GM23248 (cell line): Measurements from ENCODE around the gene ZNF488. TPM values are rescaled to one million over a fixed set of nuclear protein-coding genes. Genes with fewer than 3 reads are reported as not detected.
A peak's percentile ranks its signal among the peaks of the same experiment; 100 is the strongest.

Source experiments
- DNase-seq: peaks from one replicate; pipeline ENCODE4 v3.0.0-alpha.2; 2015
- H2AFZ ChIP-seq: fragments of 200-600 bp; sonication (generic); 2 replicates; pipeline ENCODE4 v1.6.1; 2016; ENCODE audit warnings: antibody characterized with exemption
- H3F3A ChIP-seq: fragments of 200-600 bp; sonication (generic); 2 replicates; pipeline ENCODE4 v1.6.1; 2016; ENCODE audit warnings: mild to moderate bottlenecking, antibody characterized with exemption, mixed run types; ENCODE audit not compliant: insufficient read depth
- H3K27ac ChIP-seq: fragments of 200-600 bp; sonication (generic); 2 replicates; pipeline ENCODE4 v1.5.1; 2016; ENCODE audit warnings: mild to moderate bottlenecking
- H3K27me3 ChIP-seq: fragments of 200-600 bp; sonication (generic); replicated peaks from 2 replicates; pipeline ENCODE4 v1.6.1; 2016; ENCODE audit warnings: mild to moderate bottlenecking; ENCODE audit not compliant: insufficient read depth
- H3K36me3 ChIP-seq: fragments of 200-600 bp; sonication (generic); 2 replicates; pipeline ENCODE4 v1.6.1; 2016; ENCODE audit warnings: low read depth, mild to moderate bottlenecking
- H3K4me1 ChIP-seq: fragments of 200-600 bp; sonication (generic); 2 replicates; pipeline ENCODE4 v1.6.1; 2016; ENCODE audit warnings: mild to moderate bottlenecking; ENCODE audit not compliant: insufficient read depth
- H3K4me2 ChIP-seq: fragments of 200-600 bp; sonication (generic); one replicate; pipeline ENCODE4 v1.6.1; 2016; ENCODE audit warnings: mild to moderate bottlenecking; ENCODE audit not compliant: unreplicated experiment
- H3K4me3 ChIP-seq: fragments of 200-600 bp; sonication (generic); 2 replicates; pipeline ENCODE4 v1.5.1; 2016; ENCODE audit warnings: mild to moderate bottlenecking
- H3K79me2 ChIP-seq: fragments of 200-600 bp; sonication (generic); 2 replicates; pipeline ENCODE4 v1.6.1; 2016; ENCODE audit warnings: mild to moderate bottlenecking; ENCODE audit not compliant: insufficient read depth
- H3K9ac ChIP-seq: fragments of 200-600 bp; sonication (generic); 2 replicates; pipeline ENCODE4 v1.6.1; 2016; ENCODE audit warnings: mild to moderate bottlenecking
- H3K9me2 ChIP-seq: fragments of 200-600 bp; sonication (generic); 2 replicates; pipeline ENCODE4 v1.6.1; 2016; ENCODE audit warnings: mixed run types, mild to moderate bottlenecking, moderate library complexity; ENCODE audit not compliant: insufficient read depth
- H3K9me3 ChIP-seq: fragments of 200-600 bp; sonication (generic); one replicate; pipeline ENCODE4 v1.6.1; 2017; ENCODE audit warnings: low read depth
- H4K20me1 ChIP-seq: fragments of 200-600 bp; sonication (generic); 2 replicates; pipeline ENCODE4 v1.6.0; 2016; ENCODE audit not compliant: insufficient read depth
- EZH2 ChIP-seq: fragments of 200-600 bp; sonication (generic); IDR thresholded peaks from 2 replicates; pipeline ENCODE4 v1.6.1; 2018; ENCODE audit warnings: antibody characterized with exemption, mild to moderate bottlenecking; ENCODE audit not compliant: insufficient read depth, poor library complexity, severe bottlenecking
- EZH2phosphoT487 ChIP-seq: fragments of 200-600 bp; sonication (generic); IDR thresholded peaks from 2 replicates; pipeline ENCODE4 v1.6.1; 2018; ENCODE audit warnings: antibody characterized with exemption, moderate library complexity, mild to moderate bottlenecking, low read depth; ENCODE audit not compliant: insufficient read depth
- WGBS, 2 experiments: methylation state at CpG; one replicate each; pipeline ENCODE4 v1.1.6; 2015 to 2017; ENCODE audit warnings: low lambda C conversion rate in 2 of 2, low coverage in 1 of 2; ENCODE audit errors: missing lambda C conversion rate in 2 of 2; 5-methylcytosine and 5-hydroxymethylcytosine counted together
- in situ Hi-C: fragments of 300-500 bp; cut with MboI; formaldehyde crosslinking; loops from 2 replicates; pipeline ENCODE4 v1.15.0; 2020
- polyA plus RNA-seq: library from polyadenylated mRNA; unstranded; fragments of >200 nt; fragmentation: Nextera tagmentation; extraction: Ambion mirVana; gene quantifications from 2 replicates; pipeline ENCODE4 v1.2.1, GENCODE V29; 2016
- total RNA-seq: library from RNA; depleted of rRNA; stranded (reverse); fragments of >200 nt; shearing (Covaris generic); gene quantifications from 2 replicates; pipeline ENCODE4 v1.2.3, GENCODE V29; 2014

Gene ZNF488
- total and polyA plus RNA-seq, 2 experiments from 2014 or later, result 0.11 TPM; not detected in 1

DNA sequence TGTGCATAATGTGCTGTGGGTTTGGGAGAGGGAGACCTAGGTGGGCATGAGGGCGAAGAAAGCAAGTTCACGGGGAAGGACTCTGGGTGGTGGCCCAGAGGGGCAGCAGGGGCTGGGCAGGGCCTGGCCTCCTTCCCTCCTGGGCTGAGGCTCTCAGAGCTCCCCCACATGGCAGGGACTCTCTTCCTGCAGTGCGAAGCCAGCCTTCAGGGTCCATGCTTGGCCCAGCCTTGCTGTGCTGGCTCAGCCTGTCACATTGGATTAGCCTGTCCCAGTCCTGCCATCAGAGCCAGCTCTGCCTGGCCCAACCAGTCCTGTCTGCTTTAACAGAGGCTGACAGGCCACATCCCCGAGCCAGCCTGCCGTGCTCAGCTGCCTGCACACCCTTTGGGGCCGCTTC is 20.4 kb upstream of the ZNF488 start:
- 73% methylated on average over 6 of the region's 6 CpGs for WGBS, 2 experiments
- Histone ChIP-seq H3K4me1 (peaks cover 32% of the 10 kb centered on the region), H3F3A (no peaks in the 10 kb centered on the region), H3K27ac (no peak overlapping the region), H3K79me2 (no peaks in the 10 kb centered on the region), H3K36me3 (no peaks in the 10 kb centered on the region), H4K20me1 (no peaks in the 10 kb centered on the region), H3K9me2 (no peaks in the 10 kb centered on the region), H3K4me2 (no peak overlapping the region), H3K9me3 (no peaks in the 10 kb centered on the region), H2AFZ (no peak overlapping the region), H3K27me3 (no peaks in the 10 kb centered on the region), H3K9ac (no peak overlapping the region), H3K4me3 (no peak overlapping the region)
- TF ChIP-seq EZH2 (no peak), EZH2phosphoT487 (no peak)
- DNase-seq, result no peak
- in situ Hi-C loops, result no loop called here

DNA sequence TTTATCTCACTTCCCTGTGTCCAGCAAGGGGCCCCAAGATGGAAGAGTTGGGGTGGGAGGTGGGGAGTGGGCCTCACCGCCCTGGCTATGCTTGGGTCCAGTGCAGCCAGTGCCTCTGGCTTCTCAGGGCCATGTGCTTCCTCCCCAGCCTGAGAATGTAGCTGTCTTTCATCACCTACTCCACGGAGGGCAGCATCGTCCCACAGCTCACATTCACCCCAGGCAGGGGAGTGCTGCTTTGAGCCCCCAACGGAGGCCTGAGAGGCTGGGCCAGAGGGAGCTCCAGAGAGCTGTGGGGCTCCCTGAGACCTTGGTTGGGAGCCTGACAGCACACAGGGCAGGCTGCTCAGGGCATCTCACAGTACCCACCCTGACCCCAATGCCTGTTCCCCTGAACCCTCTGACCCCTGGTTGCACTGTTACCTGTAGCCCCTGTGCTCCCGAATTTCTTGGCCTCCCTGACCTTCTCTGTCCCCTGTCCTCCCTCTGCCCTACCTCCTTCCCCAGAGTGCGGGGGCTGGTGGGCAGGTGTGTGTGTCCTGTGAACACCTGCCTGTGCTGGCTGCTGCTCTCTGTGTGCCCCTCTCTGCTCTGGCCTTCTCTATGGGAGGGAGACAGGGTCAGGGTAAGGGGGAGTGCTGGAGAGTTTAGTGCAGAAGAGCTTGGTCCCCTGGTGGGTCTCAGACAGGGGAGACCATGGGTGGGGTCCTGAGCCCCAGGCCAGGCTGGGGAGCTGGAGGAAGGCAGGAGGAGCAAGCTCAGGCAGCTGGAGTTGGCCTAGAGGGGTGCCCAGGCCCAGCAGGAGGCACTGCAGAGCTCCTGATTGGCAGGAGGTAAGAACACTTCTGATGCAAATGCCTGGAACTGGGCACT is 19.6 kb upstream of the ZNF488 start:
- Histone ChIP-seq H3K9ac (no peak overlapping the region), H3K27ac (no peak overlapping the region), H3K79me2 (no peaks in the 10 kb centered on the region), H3K36me3 (no peaks in the 10 kb centered on the region), H4K20me1 (no peaks in the 10 kb centered on the region), H3K9me2 (no peaks in the 10 kb centered on the region), H3K9me3 (no peaks in the 10 kb centered on the region), H3K4me1 (peaks cover 32% of the 10 kb centered on the region), H3K4me3 (no peak overlapping the region), H3K27me3 (no peaks in the 10 kb centered on the region), H3K4me2 (no peak overlapping the region), H3F3A (no peaks in the 10 kb centered on the region), H2AFZ (no peak overlapping the region)
- WGBS, 2 experiments, result 75 to 87% methylated on average over 3 to 6 of the region's 6 CpGs
- DNase-seq, result no peak
- in situ Hi-C loops, result no loop called here
- no peak for TF ChIP-seq EZH2
- TF ChIP-seq EZH2phosphoT487, result no peak

DNA sequence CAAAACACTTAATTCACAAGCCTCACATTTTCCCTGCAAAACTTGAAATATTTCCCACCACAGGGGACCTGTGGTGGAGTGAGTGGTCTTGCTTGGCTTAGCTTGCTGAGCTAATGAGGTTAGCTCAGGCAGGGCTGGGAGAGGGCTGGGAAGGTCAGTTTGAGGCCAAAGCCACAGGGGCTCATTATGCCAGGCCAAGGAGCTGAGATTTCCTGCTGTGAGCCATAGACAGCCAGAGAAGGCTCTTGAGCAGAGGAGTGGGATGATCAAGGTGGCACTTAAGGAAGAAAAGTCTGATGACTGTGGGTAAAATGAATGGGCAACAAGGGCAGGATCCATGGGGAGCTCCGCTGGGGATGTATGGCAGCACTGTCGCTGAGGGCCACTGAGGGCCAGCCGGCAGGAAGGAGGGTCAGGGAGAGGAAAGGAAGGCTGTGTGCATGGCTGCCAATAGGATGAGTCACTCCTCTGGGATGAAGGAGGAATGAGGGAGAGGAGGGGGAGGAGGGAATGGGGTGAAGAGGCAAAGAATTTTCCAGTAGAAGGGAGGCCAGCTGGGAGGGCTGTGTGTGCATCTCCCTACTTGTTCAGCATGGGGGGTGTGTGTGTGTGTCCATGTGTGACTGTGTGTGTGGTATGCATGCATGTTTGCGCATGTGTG is 18.7 kb upstream of the ZNF488 start:
- Histone ChIP-seq H3K79me2 (no peaks in the 10 kb centered on the region), H3K9me3 (no peaks in the 10 kb centered on the region), H3K9ac (no peak overlapping the region), H3F3A (no peaks in the 10 kb centered on the region), H4K20me1 (no peaks in the 10 kb centered on the region), H3K9me2 (no peaks in the 10 kb centered on the region), H3K4me3 (no peak overlapping the region), H3K27me3 (no peaks in the 10 kb centered on the region), H2AFZ (peak overlapping the region; percentile 42; the same call in 1 of the 2 replicates), H3K27ac (no peak overlapping the region), H3K4me2 (no peak overlapping the region), H3K36me3 (no peaks in the 10 kb centered on the region), H3K4me1 (peaks cover 32% of the 10 kb centered on the region)
- WGBS, 2 experiments, result 31 to 34% methylated on average over 4 of the region's 4 CpGs
- in situ Hi-C loops, result no loop called here
- no peak for TF ChIP-seq EZH2
- TF ChIP-seq EZH2phosphoT487, result no peak
- DNase-seq, result peak; percentile 82

DNA sequence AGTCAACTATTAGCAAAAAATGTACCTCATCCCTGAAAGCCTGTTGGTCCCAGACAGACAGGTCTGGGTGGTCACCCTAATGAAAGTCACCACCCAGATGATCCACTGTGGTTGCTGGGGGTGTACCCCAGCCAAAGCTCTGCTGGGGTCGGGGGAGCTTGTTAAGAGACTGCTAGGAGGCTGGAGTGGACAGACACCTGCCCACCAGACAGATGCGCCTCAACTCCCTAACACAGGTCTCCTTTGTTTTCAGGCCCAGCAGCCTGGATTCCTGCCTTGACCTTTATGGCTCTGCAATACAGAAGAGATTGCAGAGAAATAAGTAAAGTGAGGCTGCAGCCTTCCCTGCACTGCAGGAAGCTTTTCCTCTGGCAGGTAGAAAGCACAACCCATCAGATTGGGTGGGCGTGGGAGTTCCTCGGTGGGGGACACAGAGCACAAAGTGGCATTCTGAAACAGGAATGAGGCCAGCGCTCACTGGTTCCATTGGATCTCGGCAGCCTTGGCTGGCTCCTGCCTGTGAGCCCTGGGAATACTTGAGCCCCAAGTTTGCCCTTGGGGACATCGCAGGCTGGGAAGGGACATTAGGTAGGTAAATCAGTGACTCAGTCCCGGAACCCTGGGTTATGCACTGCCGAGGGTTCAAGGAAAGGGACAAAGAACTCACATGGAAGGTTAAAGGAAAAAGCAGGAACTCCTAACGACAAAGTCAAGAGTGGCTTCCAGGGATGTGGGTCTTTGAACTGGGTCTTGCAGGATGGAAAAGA is 18.0 kb upstream of the ZNF488 start:
- H3F3A ChIP-seq, result no peaks in the 10 kb centered on the region
- H3K27ac ChIP-seq, result no peak overlapping the region
- no peak overlapping the region for H2AFZ ChIP-seq
- H3K79me2 ChIP-seq, result no peaks in the 10 kb centered on the region
- no peaks in the 10 kb centered on the region for H3K36me3 ChIP-seq
- H3K4me3 ChIP-seq, result no peak overlapping the region
- H3K9me2 ChIP-seq, result no peaks in the 10 kb centered on the region
- no peak for DNase-seq
- no peak overlapping the region for H3K4me2 ChIP-seq
- H3K27me3 ChIP-seq, result no peaks in the 10 kb centered on the region
- in situ Hi-C loops, result no loop called here
- H4K20me1 ChIP-seq, result no peaks in the 10 kb centered on the region
- H3K4me1 ChIP-seq, result peaks cover 27% of the 10 kb centered on the region
- TF ChIP-seq EZH2 (no peak), EZH2phosphoT487 (no peak)
- 94 to 96% methylated on average over 10 of the region's 10 CpGs for WGBS, 2 experiments
- H3K9me3 ChIP-seq, result no peaks in the 10 kb centered on the region
- no peak overlapping the region for H3K9ac ChIP-seq
